ENCODE measurements around the gene ADAM10.
A peak's percentile ranks its signal among the peaks of the same experiment; 100 is the strongest.

- TF ChIP-seq CTCF (conservative IDR thresholded peaks at IDR 0.05; ENCODE audit: low read depth, low read length) (no peak), POLR2A (IDR thresholded peaks at IDR 0.05; ENCODE audit: low read depth, low read length) (no peak), SMC3 (IDR thresholded peaks at IDR 0.05; ENCODE audit: low read depth, low read length) (no peak), RAD21 (IDR thresholded peaks at IDR 0.05; ENCODE audit: low read length) (no peak), MXI1 (IDR thresholded peaks at IDR 0.05; ENCODE audit: borderline replicate concordance, low read depth, low read length) (no peak), BHLHE40 (IDR thresholded peaks at IDR 0.05; ENCODE audit: low read depth, low read length) (peak; percentile 15; the same call in 1 of the 2 replicates), USF2 (IDR thresholded peaks at IDR 0.05; ENCODE audit: low read depth, low read length) (no peak), CHD1 (IDR thresholded peaks at IDR 0.05; ENCODE audit: low read depth, low read length) (no peak)
Observed at GRCh38 chr15:58742022-58742813, 7.3 kb downstream of the ADAM10 start.
